GM10248 (cell line): ENCODE data around the gene DTNBP1.

Experiments used
- CTCF ChIA-PET: fragments of 300-600 bp; sonication (Branson Sonifier 250); formaldehyde crosslinking; extraction: SDS; loops from one replicate; lab custom pipeline; 2021; ENCODE audit warnings: antibody characterized with exemption; lab: Yijun Ruan, JAX
- POLR2A ChIA-PET: fragments of 350-650 bp; sonication (Branson Sonifier 250); formaldehyde crosslinking; extraction: SDS; loops from one replicate; lab custom pipeline; 2020; ENCODE audit warnings: antibody characterized with exemption; lab: Yijun Ruan, JAX
- DNase-seq: peaks from one replicate; pipeline ENCODE4 v3.0.0; 2012; ENCODE audit errors: extremely low spot score
- CTCF ChIP-seq: IDR thresholded peaks from 2 replicates; pipeline ENCODE4 v1.5.1; 2012; ENCODE audit warnings: mild to moderate bottlenecking, low read depth; ENCODE audit errors: extremely low read depth, missing control alignments, control extremely low read depth

The DTNBP1 gene

GRCh38 chr6:15628499-15629131, 34.2 kb downstream of the DTNBP1 start:
- POLR2A ChIA-PET: no interaction called here
- CTCF ChIA-PET: interaction anchor here (1.2 to 1.5 kb wide), 2 partner anchors 10 to 13 kb away, joined by 3 to 6 read pairs; no protein-coding TSS in a partner anchor
- TF ChIP-seq CTCF: no peak
- peak; percentile 21 for DNase-seq

- CTCF ChIA-PET: interaction anchor here (5.6 kb wide), 1 partner anchor 13 kb away, joined by 40 read pairs; no protein-coding TSS in a partner anchor
- POLR2A ChIA-PET: no interaction called here
- DNase-seq: no peak
- no peak for TF ChIP-seq CTCF
These were observed 35.0 kb downstream of the DTNBP1 start for GRCh38 chr6:15627821-15628220.

DNA sequence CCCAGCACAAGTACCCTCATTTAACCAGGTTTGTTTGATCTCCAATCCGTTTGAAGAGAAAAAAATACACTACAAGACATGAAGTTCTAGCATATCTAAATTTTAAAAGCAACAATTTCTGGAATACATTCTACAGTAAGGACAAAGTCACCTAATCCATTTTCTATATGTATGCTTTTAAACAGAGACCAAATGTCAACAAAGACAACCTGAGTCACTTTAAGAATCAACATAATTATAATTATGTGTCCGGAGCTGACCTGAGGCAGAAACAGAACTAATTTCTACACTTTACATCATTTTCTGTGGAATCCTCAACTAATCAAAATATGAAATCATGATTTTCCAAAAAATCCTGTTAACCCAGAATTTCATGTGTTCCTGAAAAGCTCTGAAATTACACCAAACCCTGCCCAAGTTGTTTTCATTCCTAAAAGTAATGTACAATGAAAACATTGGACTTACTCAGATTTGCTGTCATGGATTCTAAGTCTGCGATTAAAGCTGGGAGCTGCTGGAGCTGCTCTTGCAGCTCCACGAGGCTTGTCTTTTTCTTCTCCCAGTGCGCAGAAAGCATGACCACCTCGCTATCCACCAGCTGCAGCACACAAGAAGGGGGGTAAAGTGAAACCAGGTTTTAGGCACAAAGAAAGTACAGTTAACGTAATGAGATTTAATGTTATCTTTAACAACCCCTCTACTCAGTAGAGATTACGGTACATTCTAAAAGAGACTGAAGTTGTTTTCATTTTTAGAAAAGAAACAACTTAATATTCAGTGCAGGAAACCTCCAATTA, 35.8 kb downstream of the DTNBP1 start:
- ChIA-PET CTCF (interaction anchor here (0.8 to 5.6 kb wide), 6 partner anchors 9 to 75 kb away, joined by 3 to 40 read pairs (median 4); no protein-coding TSS in a partner anchor), POLR2A (no interaction called here)
- TF ChIP-seq CTCF: no peak

GRCh38 chr6:15626160-15626559, 36.7 kb downstream of the DTNBP1 start:
- ChIA-PET CTCF (interaction anchor here (0.8 to 5.6 kb wide), 8 partner anchors 8 to 108 kb away, joined by 3 to 40 read pairs (median 4); no protein-coding TSS in a partner anchor), POLR2A (no interaction called here)
- TF ChIP-seq CTCF: no peak
- DNase-seq: no peak

More for the DNA sequence above, 35.8 kb downstream of the DTNBP1 start:
- no peak for DNase-seq

- CTCF ChIA-PET: interaction anchor here (0.6 to 5.6 kb wide), 25 partner anchors 9 to 1710 kb away, joined by 3 to 40 read pairs (median 4); no protein-coding TSS in a partner anchor
- POLR2A ChIA-PET: no interaction called here
- DNase-seq: no peak
- TF ChIP-seq CTCF: peak; percentile 38
These were observed 39.3 kb downstream of the DTNBP1 start for GRCh38 chr6:15623276-15624116.
